Measurements from ENCODE around the gene NDUFV1. TPM values are rescaled to one million over a fixed set of nuclear protein-coding genes. Genes with fewer than 3 reads are reported as not detected.

The NDUFV1 gene
- total RNA-seq, 4 donors from 2014 or later: 148 to 403 (median 197) TPM

DNA sequence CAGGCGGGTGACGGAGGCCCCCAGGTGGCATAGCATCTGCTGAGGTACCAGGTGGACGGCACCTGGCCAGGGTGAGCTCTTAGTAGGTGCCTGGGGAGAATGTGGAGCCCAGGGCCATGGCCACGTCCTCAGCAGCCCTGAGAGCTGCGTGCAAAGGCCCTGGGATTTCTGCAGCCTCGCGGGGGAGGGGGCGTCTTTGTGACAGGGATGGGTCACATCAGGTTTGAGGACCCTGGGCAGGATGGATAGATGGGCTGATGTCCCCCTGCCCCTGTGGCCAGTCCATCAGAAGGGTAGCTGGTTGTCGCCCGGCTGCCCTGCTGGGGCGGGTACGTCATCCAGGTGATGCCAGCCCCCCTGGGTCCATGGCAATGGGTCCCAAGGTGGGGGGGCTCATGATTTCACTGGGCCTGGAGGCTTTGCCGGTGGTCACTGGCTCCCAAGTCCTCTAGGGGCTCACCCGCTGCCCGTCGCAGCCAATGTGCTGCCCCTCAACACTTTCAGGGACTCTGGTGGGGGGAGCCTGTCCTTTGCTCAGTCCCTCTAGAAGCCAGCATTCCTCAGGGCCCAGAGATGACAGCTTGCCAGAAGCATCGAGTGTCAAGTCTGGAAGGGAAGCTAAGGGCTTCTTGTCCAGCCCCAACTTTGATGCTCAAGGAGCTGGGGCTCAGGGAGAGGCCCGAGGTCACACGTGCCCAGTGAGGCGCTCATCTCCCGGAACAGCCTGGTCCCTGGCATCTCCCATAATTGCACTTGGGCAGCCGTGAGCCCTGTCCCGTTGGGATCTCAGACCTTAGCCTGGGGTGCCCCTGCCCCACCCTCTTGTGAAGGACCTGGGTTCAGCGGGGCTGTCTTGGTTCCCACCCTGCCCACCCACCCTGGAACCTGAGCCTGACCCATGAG lies 32.0 kb downstream of the NDUFV1 start:
- no peak for TF ChIP-seq CTCF (IDR thresholded peaks at IDR 0.05; ENCODE audit: low read depth)

- TF ChIP-seq CTCF (IDR thresholded peaks at IDR 0.05; ENCODE audit: low read depth): no peak
Observed at GRCh38 chr11:67639438-67639859, 32.7 kb downstream of the NDUFV1 start, which contains the start of gene TBX10. TSS of gene TBX10 (minus strand) at chr11:67639763. CDS start at chr11:67639472, 291 bp downstream.

GRCh38 chr11:67640021-67640757 lies 33.5 kb downstream of the NDUFV1 start:
- TF ChIP-seq CTCF (IDR thresholded peaks at IDR 0.05; ENCODE audit: low read depth): no peak

- TF ChIP-seq CTCF (IDR thresholded peaks at IDR 0.05; ENCODE audit: low read depth): no peak
Observed at GRCh38 chr11:67640758-67641337, 34.1 kb downstream of the NDUFV1 start.

DNA sequence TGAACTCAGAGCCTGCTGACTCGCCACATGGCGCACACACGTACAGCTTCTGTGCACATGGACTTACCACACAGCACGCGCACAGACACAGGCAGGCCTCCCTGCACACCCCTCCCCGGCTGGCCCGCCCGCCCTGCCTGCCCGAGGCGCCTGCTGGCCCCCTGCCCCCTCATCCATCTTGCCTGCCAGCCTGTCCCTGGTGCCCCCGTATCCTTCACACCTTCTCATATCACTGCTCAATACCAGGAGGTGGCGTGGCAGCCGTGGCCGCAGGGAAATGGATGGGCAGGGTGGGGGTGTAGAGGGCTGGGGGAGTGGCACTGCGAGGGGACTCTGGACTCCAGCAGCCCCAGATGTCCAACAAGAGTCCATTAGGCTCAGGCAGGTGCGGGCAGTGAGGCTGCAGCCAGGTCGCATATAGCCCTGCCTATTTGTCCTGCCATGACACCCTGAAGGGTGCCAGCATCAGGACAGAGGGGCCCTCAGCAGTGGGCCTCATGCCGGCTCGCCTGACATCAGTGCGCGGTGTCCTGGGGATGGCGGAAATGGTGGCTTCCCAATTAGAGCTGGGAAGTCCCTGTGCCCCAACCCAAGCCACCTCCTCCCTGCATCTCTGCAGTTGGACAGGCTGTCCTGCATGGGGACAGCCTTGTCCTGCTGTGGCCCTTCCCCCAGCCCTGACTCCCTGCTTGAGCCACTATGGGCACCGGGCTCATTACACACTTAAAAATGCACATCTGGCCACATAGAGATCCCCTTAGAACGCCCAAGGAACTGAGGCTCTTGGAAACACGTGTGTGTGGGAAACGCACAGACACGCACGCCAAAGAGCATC lies 34.8 kb downstream of the NDUFV1 start:
- no peak for TF ChIP-seq CTCF (IDR thresholded peaks at IDR 0.05; ENCODE audit: low read depth)

- TF ChIP-seq CTCF (IDR thresholded peaks at IDR 0.05; ENCODE audit: low read depth): no peak
Observed at GRCh38 chr11:67642173-67643120, 35.7 kb downstream of the NDUFV1 start.
